HG02870 (cell line): ENCODE results near the gene HOXB3.
A peak's percentile ranks its signal among the peaks of the same experiment; 100 is the strongest.

Experiments used
- ATAC-seq: cut with Tn5 transposase; IDR thresholded peaks from one replicate; pipeline ENCODE4 v1.9.1; 2021; ENCODE audit warnings: mild to moderate bottlenecking, moderate library complexity; ENCODE audit not compliant: unreplicated experiment

Gene HOXB3

GRCh38 chr17:48506246-48506645 is 83.8 kb downstream of the HOXB3 start:
- no peak for ATAC-seq

- ATAC-seq = peak; percentile 77
Observed at GRCh38 chr17:48505788-48506187, 84.3 kb downstream of the HOXB3 start.

GRCh38 chr17:48504953-48505352 is 85.1 kb downstream of the HOXB3 start:
- ATAC-seq = no peak

GRCh38 chr17:48503747-48504146 is 86.3 kb downstream of the HOXB3 start:
- no peak for ATAC-seq

- ATAC-seq = no peak
Observed at GRCh38 chr17:48502901-48503300, 87.1 kb downstream of the HOXB3 start.

- no peak for ATAC-seq
Observed at GRCh38 chr17:48502312-48502711, 87.7 kb downstream of the HOXB3 start.

- ATAC-seq = no peak
Observed at GRCh38 chr17:48500435-48501426, 89.3 kb downstream of the HOXB3 start.

- ATAC-seq = no peak
Observed at GRCh38 chr17:48499735-48500434, 90.2 kb downstream of the HOXB3 start.

- ATAC-seq = no peak
Observed at GRCh38 chr17:48499248-48499647, 90.8 kb downstream of the HOXB3 start.
